Measurements from ENCODE around the gene ADAM33.

- TF ChIP-seq TAF1 (IDR thresholded peaks at IDR 0.05; ENCODE audit: borderline replicate concordance, low read depth, low read length) = no peak
- TF ChIP-seq POLR2A (IDR thresholded peaks at IDR 0.05; ENCODE audit: low read depth, low read length) = no peak
Measured at GRCh38 chr20:3720626-3721025, 38.8 kb upstream of the ADAM33 start.

Measured in GM12892 (cell line).